GM19240 (cell line): ENCODE results near the gene ASPSCR1.
"Not testable (repeated sequence)": the region's sequence is repeated elsewhere in the genome, so short reads cannot be mapped to it uniquely, and the experiment has no call there.

Experiments
- DNase-seq: peaks from one replicate; pipeline ENCODE4 v3.0.0; 2011; ENCODE audit warnings: low spot score; ENCODE audit not compliant: insufficient read length

ASPSCR1 gene

GRCh38 chr17:82038796-82039409 lies 61.5 kb downstream of the ASPSCR1 start:
- not testable (repeated sequence) for DNase-seq

- no peak for DNase-seq
Measured at GRCh38 chr17:82039695-82040299, 62.4 kb downstream of the ASPSCR1 start.

- no peak for DNase-seq
Measured at GRCh38 chr17:82041144-82041814, 63.9 kb downstream of the ASPSCR1 start.

GRCh38 chr17:82042649-82043048 lies 65.2 kb downstream of the ASPSCR1 start:
- no peak for DNase-seq

GRCh38 chr17:82043507-82043906 lies 66.1 kb downstream of the ASPSCR1 start:
- no peak for DNase-seq

GRCh38 chr17:82045936-82046484 lies 68.6 kb downstream of the ASPSCR1 start:
- no peak for DNase-seq

- DNase-seq, result no peak
Measured at GRCh38 chr17:82046903-82047302, 69.5 kb downstream of the ASPSCR1 start.

- no peak for DNase-seq
Measured at GRCh38 chr17:82047379-82047778, 70.0 kb downstream of the ASPSCR1 start.

GRCh38 chr17:82047914-82048570 lies 70.6 kb downstream of the ASPSCR1 start:
- no peak for DNase-seq

GRCh38 chr17:82048571-82048971 lies 71.1 kb downstream of the ASPSCR1 start:
- DNase-seq, result no peak

- no peak for DNase-seq
Measured at GRCh38 chr17:82049106-82049505, 71.7 kb downstream of the ASPSCR1 start.

GRCh38 chr17:82049521-82049971 lies 72.1 kb downstream of the ASPSCR1 start:
- no peak for DNase-seq

GRCh38 chr17:82050152-82050760 lies 72.8 kb downstream of the ASPSCR1 start:
- DNase-seq, result no peak

GRCh38 chr17:82050761-82051641 lies 73.6 kb downstream of the ASPSCR1 start:
- DNase-seq, result no peak

GRCh38 chr17:82051776-82052637 lies 74.6 kb downstream of the ASPSCR1 start, which contains the start of the genes GPS1 and RFNG:
Gene GPS1 (plus strand): TSS chr17:82051898. CDS start chr17:82051932, 34 bp downstream.
Gene RFNG (minus strand): TSS chr17:82051811. CDS start chr17:82051766, 45 bp downstream.
- peak; percentile 95 for DNase-seq

GRCh38 chr17:82052638-82053059 lies 75.2 kb downstream of the ASPSCR1 start:
- DNase-seq, result no peak

GRCh38 chr17:82053130-82053529 lies 75.7 kb downstream of the ASPSCR1 start:
- no peak for DNase-seq

GRCh38 chr17:82053556-82054263 lies 76.3 kb downstream of the ASPSCR1 start:
- no peak for DNase-seq
